HepG2 (cell line): ENCODE measurements around the gene MON1A. TPM values are rescaled to one million over a fixed set of nuclear protein-coding genes. Genes with fewer than 3 reads are reported as not detected.

ENCODE experiments used
- ATAC-seq: fragments of 200-7000 bp; cut with Tn5 transposase; 3 replicates; pipeline ENCODE4 v1.9.1; 2020; ENCODE audit warnings: mild to moderate bottlenecking, moderate library complexity
- BruUV-seq: library from RNA; stranded (reverse); fragments of 400-500 nt; replicated peaks from 2 replicates; lab custom pipeline; 2021; lab: Mats Ljungman, UMichigan
- CTCF ChIA-PET: fragments of 300-600 bp; formaldehyde crosslinking; extraction: SDS; loops from one replicate; lab custom pipeline; 2021; ENCODE audit warnings: low total read pairs, inconsistent platforms, low intra/inter-chr PET ratio; lab: Yijun Ruan, JAX
- POLR2A ChIA-PET: fragments of 350-600 bp; sonication (Branson Sonifier 250); formaldehyde crosslinking; loops from one replicate; lab custom pipeline; 2020; ENCODE audit warnings: antibody characterized with exemption, inconsistent platforms; lab: Yijun Ruan, JAX
- DNase-seq: peaks from one replicate; pipeline ENCODE4 v3.0.0-alpha.2; 2015; ENCODE audit warnings: low spot score
- FAIRE-seq: peaks from 3 replicates; lab custom pipeline; 2011; peaks lifted over from hg19 to GRCh38; lab: Jason Lieb, UNC
- H2AFZ ChIP-seq: one replicate; pipeline ENCODE4 v1.6.1; 2011; ENCODE audit warnings: low read length, inconsistent platforms
- H3K27ac ChIP-seq: fragments of 300-600 bp; 3 replicates; pipeline ENCODE4 v1.8.0; 2011; ENCODE audit warnings: mixed run types, mild to moderate bottlenecking, mixed read lengths, low read length, inconsistent platforms; ENCODE audit not compliant: insufficient read depth; ENCODE audit errors: extremely low read length
- H3K27me3 ChIP-seq, 2 experiments: fragments of 200-600 bp in 1 of 2; 2 replicates in 1 of 2; 3 replicates in 1 of 2; pipeline versions ENCODE4 v1.6.0 to v1.8.0; 2011; ENCODE audit warnings: low read length in 2 of 2, mild to moderate bottlenecking in 2 of 2, moderate library complexity in 2 of 2, inconsistent platforms in 1 of 2; ENCODE audit not compliant: insufficient read depth in 2 of 2, control insufficient read depth in 1 of 2
- H3K36me3 ChIP-seq, 2 experiments: fragments of 200-600 bp in 1 of 2; replicated peaks in 1 of 2; 2 replicates in 1 of 2; 3 replicates in 1 of 2; pipeline versions ENCODE4 v1.5.1 to v1.8.0; 2011; ENCODE audit warnings: low read length in 2 of 2, inconsistent platforms in 1 of 2; ENCODE audit not compliant: insufficient read depth in 2 of 2, control insufficient read depth in 1 of 2
- H3K4me1 ChIP-seq: 2 replicates; pipeline ENCODE4 v1.5.1; 2012; ENCODE audit warnings: low read length, inconsistent platforms; ENCODE audit not compliant: insufficient read depth
- H3K4me2 ChIP-seq: 2 replicates; pipeline ENCODE4 v1.6.0; 2011; ENCODE audit warnings: low read depth, low read length, inconsistent platforms
- H3K4me3 ChIP-seq, 3 experiments: fragments of 200-600 bp in 1 of 3; sonication (generic), shearing (Covaris generic) in 1 of 3; replicated peaks in 1 of 3; 2 replicates each; pipeline ENCODE4 v1.5.1; 2011 to 2016; ENCODE audit warnings: low read length in 3 of 3, inconsistent platforms in 2 of 3, low read depth in 2 of 3, mild to moderate bottlenecking in 2 of 3, control low read depth in 1 of 3, mixed read lengths in 1 of 3; ENCODE audit not compliant: insufficient read depth in 1 of 3
- H3K79me2 ChIP-seq: one replicate; pipeline ENCODE4 v1.6.1; 2011; ENCODE audit warnings: low read length, inconsistent platforms; ENCODE audit not compliant: insufficient read depth
- H3K9ac ChIP-seq: 2 replicates; pipeline ENCODE4 v1.6.0; 2011; ENCODE audit warnings: mild to moderate bottlenecking, low read depth, low read length, inconsistent platforms; ENCODE audit not compliant: insufficient read depth
- H3K9me3 ChIP-seq: 2 replicates; pipeline ENCODE4 v1.5.1; 2012; ENCODE audit warnings: mild to moderate bottlenecking, low read length
- H4K20me1 ChIP-seq: 2 replicates; pipeline ENCODE4 v1.6.0; 2011; ENCODE audit warnings: inconsistent platforms, mild to moderate bottlenecking, low read length, moderate library complexity; ENCODE audit not compliant: insufficient read depth
- ARNTL ChIP-seq: sonication (generic); formaldehyde crosslinking; IDR thresholded peaks from 2 replicates; pipeline ENCODE4 v1.4.0; 2020; ENCODE audit warnings: mild to moderate bottlenecking, missing genetic modification reagents
- CHD2 ChIP-seq: IDR thresholded peaks from 2 replicates; pipeline ENCODE4 v1.6.1; 2011; ENCODE audit warnings: low read depth, low read length, improper control_type of control experiment
- FOXA3 ChIP-seq: IDR thresholded peaks from 2 replicates; pipeline ENCODE4 v1.6.1; 2016; ENCODE audit warnings: missing genetic modification reagents, missing compliant biosample characterization
- FOXM1 ChIP-seq: sonication (generic); formaldehyde crosslinking; IDR thresholded peaks from 2 replicates; pipeline ENCODE4 v1.5.0; 2020; ENCODE audit warnings: missing genetic modification reagents
- NFRKB ChIP-seq: fragments of 450-650 bp; IDR thresholded peaks from 2 replicates; pipeline ENCODE4 v1.6.1; 2017
- NR1H2 ChIP-seq: sonication (generic); formaldehyde crosslinking; IDR thresholded peaks from 2 replicates; pipeline ENCODE4 v1.8.1; 2022; ENCODE audit warnings: low read depth, missing genetic modification reagents, borderline replicate concordance
- ZBTB2 ChIP-seq: sonication (generic); formaldehyde crosslinking; IDR thresholded peaks from 2 replicates; pipeline ENCODE4 v1.8.0; 2022; ENCODE audit warnings: low read depth, missing genetic modification reagents
- ZNF121 ChIP-seq: sonication (generic); formaldehyde crosslinking; IDR thresholded peaks from 2 replicates; pipeline ENCODE4 v1.5.0; 2020; ENCODE audit warnings: mild to moderate bottlenecking, missing genetic modification reagents
- ZNF292 ChIP-seq: sonication (generic); formaldehyde crosslinking; IDR thresholded peaks from 2 replicates; pipeline ENCODE4 v1.8.1; 2022; ENCODE audit warnings: mild to moderate bottlenecking, low read depth, missing genetic modification reagents, borderline replicate concordance
- ZNF549 ChIP-seq: sonication (generic); formaldehyde crosslinking; IDR thresholded peaks from 2 replicates; pipeline ENCODE4 v1.5.0; 2020; ENCODE audit warnings: missing genetic modification reagents
- WGBS: methylation state at CpG from one replicate; pipeline ENCODE4 v1.1.6; 2017; ENCODE audit warnings: low lambda C conversion rate; 5-methylcytosine and 5-hydroxymethylcytosine counted together
- in situ Hi-C: cut with HindIII; loops from 2 replicates; pipeline ENCODE4 v1.10.0; 2017; ENCODE audit warnings: low pct_unique_long_range_greater_than_20kb; ENCODE audit not compliant: extremely low pct_ligation_motif_present
- intact Hi-C: fragments of 100-400 bp; cut with micrococcal nuclease; formaldehyde crosslinking; loops from one replicate; pipeline ENCODE4 v1.10.0; 2022; ENCODE audit not compliant: unreplicated experiment
- polyA plus RNA-seq, 8 experiments: library from polyadenylated mRNA; depleted of rRNA in 3 of 8; stranded (reverse) in 7 of 8; unstranded in 1 of 8; fragments of >200 nt; fragmentation: Illumina TruSeq in 4 of 8; extraction: Trizol in 4 of 8; gene quantifications; 2 replicates each; pipeline versions ENCODE4 v1.2.1 to v1.2.3, GENCODE V29; 2011 to 2016; ENCODE audit warnings: low read depth in 4 of 8, missing spikeins in 1 of 8, mixed read lengths in 1 of 8; ENCODE audit not compliant: insufficient read depth in 1 of 8
- total RNA-seq, 5 experiments: library from RNA; depleted of rRNA; stranded (reverse); fragments of >200 nt; fragmentation: Illumina TruSeq; extraction: Trizol; gene quantifications; 2 replicates each; pipeline ENCODE4 v1.2.3, GENCODE V29; 2016; ENCODE audit warnings: low read depth in 1 of 5

The MON1A gene
- total and polyA plus RNA-seq, 2 of the 13 experiments (the other 11 are each of a cell fraction or from before 2014, with no cell fraction given): 4.6 to 9.0 TPM

- Histone ChIP-seq H3K27me3 (no peaks in the 10 kb centered on the region), H3K36me3 (no peaks in the 10 kb centered on the region), H3K27ac (no peak overlapping the region), H2AFZ (no peak overlapping the region), H4K20me1 (no peaks in the 10 kb centered on the region), H3K79me2 (peaks cover 78% of the 10 kb centered on the region), H3K4me1 (0 out of 2 replicates have a peak, but pooled peaks cover 7% of the 10 kb centered on the region), H3K9ac (no peak overlapping the region), H3K9me3 (no peaks in the 10 kb centered on the region), H3K4me2 (no peak overlapping the region), H3K4me3 (no peak overlapping the region)
- in situ Hi-C loops (no loop called here), intact Hi-C loops (no loop called here)
- POLR2A ChIA-PET: no interaction called here
- 100% methylated on average over 6 of the region's 6 CpGs for WGBS
- ATAC-seq (no peak), DNase-seq (no peak), FAIRE-seq (no peak)
- TF ChIP-seq CHD2: no peak
- peak; percentile 50 for TF ChIP-seq ZNF121 (CRISPR knock-in tag)
- CTCF ChIA-PET: no interaction called here
- no TSS peak for BruUV-seq
Observed at GRCh38 chr3:49952924-49953323, 23.3 kb upstream of the MON1A start.

- no peak for ATAC-seq
- POLR2A ChIA-PET: no interaction called here
- H3K4me2 ChIP-seq: no peak overlapping the region
- peaks cover 0 to 2% of the 10 kb centered on the region in 2 experiments; a peak in 2 of 5 replicates for H3K36me3 ChIP-seq
- WGBS: 88% methylated on average over 2 of the region's 2 CpGs
- no peak overlapping the region for H2AFZ ChIP-seq
- H3K4me3 ChIP-seq: no peak overlapping the region
- H3K27me3 ChIP-seq: peaks cover 0 to 2% of the 10 kb centered on the region in 2 experiments; a peak in 2 of 5 replicates
- no peak for FAIRE-seq
- H4K20me1 ChIP-seq: peaks cover 17% of the 10 kb centered on the region
- H3K9me3 ChIP-seq: no peaks in the 10 kb centered on the region
- in situ Hi-C loops: no loop called here
- peaks cover 26% of the 10 kb centered on the region for H3K4me1 ChIP-seq
- H3K27ac ChIP-seq: no peak overlapping the region
- no peak for TF ChIP-seq ZNF549 (CRISPR knock-in tag)
- TF ChIP-seq FOXM1: no peak
- no peak for TF ChIP-seq ARNTL (CRISPR knock-in tag)
- TF ChIP-seq NFRKB: no peak
- TF ChIP-seq FOXA3: no peak
- TF ChIP-seq ZNF121 (CRISPR knock-in tag): peak; percentile 17; the same call in 1 of the 2 replicates
- no peak for TF ChIP-seq NR1H2 (CRISPR knock-in tag)
- no peak for TF ChIP-seq ZNF292 (CRISPR knock-in tag)
- no peak for TF ChIP-seq ZBTB2 (CRISPR knock-in tag)
- no TSS peak for BruUV-seq
- intact Hi-C loops: no loop called here
- CTCF ChIA-PET: no interaction called here
- DNase-seq: no peak
- peaks cover 62% of the 10 kb centered on the region for H3K79me2 ChIP-seq
- H3K9ac ChIP-seq: no peak overlapping the region
Observed at GRCh38 chr3:49942651-49943050, 13.0 kb upstream of the MON1A start.
